GM18519 (cell line): ENCODE measurements around the gene FAM181A.

ENCODE experiments used
- ATAC-seq: cut with Tn5 transposase; IDR thresholded peaks from one replicate; pipeline ENCODE4 v1.9.1; 2021; ENCODE audit warnings: mild to moderate bottlenecking, moderate library complexity; ENCODE audit not compliant: unreplicated experiment, low FRiP score

Gene FAM181A

DNA sequence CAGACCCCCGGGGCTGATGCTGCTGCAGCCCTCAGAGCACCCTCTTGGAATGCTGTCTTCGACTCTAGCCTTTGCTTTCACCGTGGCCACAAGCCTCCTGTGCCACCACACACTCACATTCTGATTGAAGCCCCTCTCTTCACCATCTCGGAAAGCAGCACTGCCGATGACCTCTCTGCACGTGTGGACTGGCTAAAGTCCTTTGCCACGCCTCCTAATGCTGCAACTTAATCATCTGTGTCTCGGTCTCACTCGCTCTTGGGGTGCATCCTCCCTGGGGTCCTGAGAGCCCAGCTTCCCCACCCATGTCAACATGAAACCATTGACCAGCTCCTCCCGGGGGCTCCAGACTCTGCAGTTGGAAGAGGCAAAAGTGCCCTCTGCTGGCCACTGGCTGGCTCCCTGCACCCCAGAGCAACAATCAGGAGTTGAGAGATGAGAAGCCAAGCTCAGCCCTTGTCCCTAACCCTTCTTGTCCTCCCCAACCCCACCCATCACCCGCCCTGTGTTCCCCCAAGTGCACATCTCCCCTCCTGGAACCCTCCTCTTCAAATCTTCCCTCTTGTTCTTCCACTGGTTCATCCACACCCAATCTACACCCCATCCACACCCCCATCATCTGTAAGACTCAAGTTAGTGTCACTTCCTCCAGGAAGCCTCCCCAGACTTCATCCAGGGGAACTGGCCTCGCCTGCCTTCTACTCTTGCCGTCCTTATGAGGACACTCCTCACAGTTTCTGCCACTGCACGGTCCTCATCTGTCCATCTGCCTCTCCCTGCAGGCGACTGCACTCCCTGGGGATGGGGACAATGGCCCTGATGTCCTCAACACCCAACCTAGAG, 23.6 kb upstream of the FAM181A start:
- no peak for ATAC-seq

DNA sequence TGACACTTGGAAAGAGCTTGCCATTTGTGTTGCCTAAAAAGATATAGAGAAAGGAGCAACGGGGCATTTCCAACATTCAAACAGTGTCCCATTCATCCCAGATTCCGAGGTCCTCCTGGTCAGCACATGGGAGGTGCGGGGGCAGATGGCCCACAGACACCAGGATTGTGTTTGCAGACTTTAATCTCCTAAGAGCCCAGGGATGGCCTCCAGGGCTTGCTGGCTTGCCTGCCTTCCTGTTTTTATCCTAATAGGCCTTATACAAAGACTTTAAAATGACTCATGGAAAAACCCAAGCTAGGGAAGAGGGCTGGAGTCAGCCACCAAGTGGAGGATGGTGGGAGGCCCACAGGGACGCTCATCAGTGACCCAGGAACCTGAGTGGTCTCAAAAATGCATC, 21.5 kb upstream of the FAM181A start:
- ATAC-seq = no peak

DNA sequence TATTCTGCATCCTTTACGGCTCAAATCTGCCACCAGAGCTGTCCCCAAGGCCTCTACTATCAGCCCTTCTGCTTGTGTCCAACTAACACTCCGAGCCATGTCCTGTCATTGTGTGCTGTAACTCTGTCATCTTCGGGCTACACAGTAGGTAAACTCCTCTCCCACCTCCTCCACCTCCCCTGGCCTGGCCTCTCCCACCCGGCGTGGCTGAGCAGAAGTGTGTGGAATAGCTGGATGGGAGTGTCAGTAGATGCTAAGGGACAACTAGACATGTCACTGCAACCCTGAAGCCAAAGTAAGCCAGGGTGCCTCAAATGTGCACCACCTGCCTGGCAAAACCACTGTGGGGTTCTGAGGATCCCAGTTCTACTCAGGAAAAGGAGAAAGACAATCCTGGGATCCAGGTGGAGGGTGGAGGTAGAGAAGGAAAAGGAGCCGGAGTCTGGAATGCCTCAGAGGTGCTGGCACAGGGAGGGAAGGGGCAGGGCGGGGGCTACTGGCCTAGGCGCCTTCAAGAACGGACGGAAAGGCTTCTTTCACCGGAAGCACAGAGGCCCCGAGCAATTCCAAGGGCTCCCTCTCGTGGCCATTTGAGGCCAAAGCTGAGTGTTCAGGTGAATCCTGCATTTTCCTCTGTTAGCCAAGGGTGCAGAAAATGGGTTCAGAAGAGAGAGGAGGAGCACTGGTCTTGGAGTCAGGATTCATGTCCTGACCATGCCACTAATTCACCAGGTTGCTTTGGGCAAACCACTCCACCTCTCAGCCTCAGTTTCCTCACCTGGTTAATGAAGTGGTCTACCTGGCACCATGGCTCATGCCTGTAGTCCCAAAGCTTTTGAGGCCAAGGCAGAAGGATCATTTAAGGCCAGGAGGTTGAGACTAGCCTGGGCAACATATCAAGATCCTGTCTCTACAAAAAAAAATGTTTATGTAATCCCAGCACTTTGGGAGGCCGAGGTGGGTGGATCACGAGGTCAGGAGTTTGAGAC, 20.5 kb upstream of the FAM181A start:
- ATAC-seq = no peak

DNA sequence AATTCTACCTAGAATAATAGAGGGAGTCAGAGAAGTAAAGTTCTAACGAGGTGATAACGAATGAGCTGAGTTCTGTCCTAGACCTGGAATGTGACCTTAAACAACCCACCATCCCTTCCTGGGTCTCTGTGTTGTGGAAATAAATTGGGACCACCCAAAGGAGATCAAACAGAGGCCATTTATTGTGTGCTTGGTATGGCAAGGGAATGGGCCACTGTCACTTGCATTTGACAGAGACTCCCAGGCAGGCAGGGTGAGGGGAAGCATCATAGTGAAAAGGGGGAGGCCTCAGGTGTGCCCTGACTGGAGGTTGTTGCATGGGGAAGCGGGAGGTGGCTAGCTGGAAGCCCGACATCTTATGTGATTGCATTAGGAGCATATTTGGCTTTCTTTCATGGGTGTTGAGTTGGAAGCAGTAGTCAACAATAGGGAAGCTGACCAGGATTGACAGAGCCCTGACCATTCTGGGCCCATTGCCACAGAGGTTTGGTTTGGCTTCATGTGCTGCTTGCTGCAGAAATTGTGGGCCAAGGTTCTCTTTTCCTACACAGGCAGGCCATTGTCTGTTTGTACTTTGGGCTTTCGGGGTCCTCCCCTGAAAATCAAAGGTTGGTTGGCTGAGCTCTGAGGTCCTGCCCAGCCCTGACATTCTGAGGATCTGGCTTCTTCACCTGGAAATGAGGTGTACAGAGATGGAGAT, 17.6 kb upstream of the FAM181A start:
- ATAC-seq = no peak

DNA sequence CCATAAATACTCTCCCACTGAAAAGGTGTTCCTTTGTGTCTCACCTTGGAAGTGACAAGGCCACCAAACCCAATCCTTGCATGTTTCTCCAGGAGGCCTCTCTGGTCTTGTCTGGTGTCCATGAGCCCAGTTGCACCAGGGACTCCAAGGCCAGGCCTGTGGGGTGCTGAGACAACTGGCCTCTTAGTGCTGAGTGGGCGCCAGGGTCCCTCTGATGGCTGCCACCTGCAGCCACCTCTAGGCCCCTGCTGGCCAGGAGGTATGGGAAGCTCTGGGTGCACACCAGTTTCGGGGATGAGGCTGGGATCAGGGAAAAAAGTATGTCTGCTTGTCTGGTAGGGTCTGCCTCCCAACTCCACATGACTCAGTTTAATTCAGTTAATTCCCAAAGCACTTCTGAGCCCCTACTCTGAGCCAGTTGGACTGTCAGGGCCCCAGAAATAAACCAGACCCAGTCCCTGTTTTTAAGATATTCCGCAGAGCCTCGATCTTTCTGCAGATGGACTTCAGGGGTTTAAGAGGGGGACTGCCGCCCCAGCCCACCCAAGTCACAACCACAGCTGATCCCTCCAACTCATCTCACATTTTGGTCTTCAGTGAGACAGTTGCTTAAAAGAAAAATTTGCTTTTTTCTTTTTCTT, 15.0 kb upstream of the FAM181A start:
- no peak for ATAC-seq

DNA sequence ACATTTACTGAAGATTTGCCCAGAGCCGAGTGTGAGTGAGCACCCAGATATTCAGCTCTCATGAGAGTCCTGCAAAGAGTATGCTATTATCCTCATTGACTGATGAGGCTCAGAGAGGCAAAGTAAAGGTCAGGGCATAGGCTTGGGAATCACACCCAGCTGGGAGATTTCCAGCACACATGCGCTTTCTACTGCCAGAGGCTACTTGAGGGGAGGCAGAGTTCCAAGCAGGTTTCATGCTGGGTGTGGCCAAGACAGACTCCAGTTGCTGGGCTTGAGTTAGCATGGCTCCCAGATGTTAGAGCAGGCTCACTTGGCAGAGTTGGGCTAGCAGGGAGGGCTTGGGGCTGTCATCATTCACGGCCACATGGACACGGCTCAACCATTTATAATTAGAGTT, 14.4 kb upstream of the FAM181A start:
- no peak for ATAC-seq

DNA sequence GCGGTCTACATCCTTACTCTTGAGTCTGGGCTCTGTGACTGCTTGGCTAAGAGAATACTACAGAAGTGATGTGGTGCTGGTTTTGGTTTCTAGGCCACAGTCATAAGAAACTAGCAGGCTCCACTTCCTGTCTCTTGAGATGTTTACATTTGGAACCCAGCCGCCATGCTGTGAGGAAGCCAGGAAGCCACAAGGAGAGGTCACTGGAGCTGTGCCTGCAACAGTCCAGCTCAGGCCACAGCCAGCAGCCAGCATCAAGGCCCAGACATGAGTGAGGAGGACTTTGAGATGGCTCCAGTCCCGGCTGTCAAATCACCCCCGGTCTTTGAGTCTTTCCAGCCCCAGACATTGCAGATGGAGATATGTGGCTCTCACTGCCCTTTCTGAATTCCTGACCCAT, 12.9 kb upstream of the FAM181A start:
- ATAC-seq = no peak

DNA sequence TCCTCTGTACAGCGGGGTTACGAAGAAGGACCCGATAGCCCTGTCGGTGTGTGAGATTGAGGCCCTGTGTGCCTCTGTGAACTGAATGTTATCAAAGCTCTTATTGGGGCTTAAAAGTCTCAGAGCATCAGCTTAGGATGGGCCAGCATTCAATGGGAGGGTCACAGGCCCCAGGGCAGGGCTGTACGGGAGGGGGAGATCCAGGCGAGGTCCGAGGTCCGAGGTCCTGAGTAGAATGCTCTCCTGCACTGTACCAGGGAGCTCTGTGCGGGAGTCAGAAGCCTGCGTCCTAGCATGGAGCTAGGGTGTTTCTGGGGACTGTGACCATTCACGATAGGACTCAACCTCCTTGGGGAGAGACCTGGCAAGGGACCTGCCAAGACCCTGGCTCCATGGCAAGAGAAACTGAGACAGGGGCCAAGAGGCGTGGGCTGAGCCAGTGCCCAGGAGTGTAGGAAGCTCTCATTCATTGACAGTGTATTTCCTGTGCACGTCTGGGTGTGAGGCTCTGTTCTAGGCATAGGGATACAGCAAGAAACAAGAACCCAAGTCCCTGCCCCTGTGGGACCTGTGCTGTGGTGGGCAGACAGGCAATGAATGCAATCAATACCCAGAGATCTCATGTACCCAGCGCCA, 12.0 kb upstream of the FAM181A start:
- no peak for ATAC-seq

DNA sequence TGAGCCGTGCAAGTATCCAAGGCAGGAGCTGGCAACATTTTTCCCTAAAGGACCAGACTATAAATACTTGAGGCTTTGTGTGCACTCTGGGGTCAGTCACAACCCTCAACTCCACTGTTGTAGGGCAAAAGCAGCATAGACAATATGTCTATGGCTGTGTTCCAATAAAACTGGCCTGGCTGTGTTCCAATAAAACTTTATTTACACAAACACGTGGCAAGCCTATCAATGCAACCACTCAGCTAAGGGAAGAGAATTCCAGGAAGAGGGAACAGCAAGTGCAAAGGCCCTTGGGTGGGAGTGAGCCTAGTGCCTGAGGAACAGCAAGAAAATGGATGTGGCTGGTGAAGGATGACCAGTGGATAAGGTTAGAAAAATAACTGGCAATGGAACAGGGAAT, 11.3 kb upstream of the FAM181A start:
- ATAC-seq = no peak

DNA sequence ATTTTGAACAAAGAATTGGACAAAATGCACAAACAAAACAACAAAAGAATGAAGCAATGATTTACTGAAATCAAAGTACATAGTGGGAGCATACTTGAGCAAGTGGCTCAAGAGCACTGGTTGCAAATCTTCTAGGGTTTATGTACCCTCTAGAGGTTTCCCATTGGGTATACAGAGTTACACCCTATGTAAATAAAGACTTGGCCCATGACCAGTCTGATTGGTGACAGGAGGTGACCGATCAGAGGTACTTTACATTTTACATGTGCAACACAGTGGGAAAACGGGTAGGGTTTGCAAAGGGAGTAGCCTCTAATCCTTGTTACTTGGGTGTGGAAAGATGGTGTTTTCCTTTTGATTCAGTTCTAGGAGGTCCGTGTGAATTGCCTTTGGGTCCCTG, 10.6 kb upstream of the FAM181A start:
- no peak for ATAC-seq

DNA sequence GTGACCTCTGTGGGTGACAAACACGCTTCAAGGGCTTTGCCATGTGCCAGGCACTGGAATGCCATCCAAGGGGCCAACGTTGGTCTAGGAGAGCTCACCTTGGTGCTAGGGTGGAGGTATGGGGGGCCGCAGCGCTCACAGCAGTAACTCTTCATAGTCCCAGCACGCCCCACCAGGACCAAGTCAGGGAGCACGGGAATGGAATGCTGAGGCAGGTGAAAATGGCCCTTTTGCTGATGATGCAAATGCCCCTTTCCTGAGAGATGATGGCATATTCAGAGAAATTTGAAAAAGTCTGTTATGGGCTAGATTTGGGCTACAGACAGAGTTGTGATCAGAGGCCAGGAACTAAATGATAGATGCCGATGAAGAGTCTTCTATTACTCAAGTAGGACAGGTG, 10.0 kb upstream of the FAM181A start:
- no peak for ATAC-seq

DNA sequence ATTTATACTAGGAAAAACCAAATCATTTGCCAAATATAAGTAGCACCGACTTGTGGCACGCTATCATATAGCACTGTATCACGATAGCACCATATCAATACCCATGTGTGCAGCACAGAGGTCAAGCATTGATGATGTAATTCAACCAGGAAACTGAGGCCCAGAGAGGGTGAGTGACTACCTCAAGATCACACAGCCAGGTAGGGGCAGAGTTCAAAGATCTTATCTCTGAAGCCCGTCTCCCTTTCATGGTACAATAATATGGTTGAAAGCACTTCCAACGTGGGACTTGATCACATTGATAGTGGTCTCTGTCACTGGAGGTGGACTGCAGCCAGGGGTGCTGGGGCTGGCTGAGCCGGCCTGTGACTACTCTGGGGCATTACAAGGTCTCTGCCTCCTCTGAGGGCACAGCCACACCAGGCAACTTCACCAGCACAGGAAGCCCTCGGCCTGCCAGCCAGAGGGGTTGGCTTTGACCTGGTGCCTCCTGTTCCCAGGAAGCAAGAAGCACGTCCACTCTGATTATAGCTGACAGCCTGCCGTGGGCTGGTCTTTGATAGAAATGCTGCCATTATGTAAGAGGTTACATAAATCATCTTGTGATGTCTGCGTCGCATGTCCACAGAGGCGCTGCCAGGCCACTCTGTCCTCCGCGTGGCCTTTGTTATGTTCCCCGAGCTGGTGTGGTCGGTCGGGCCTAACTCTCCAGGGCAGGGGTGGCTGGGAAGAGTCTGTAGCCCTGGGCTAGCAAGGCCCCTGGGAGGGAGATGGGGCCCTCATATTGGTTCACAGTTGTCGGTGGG, 5.9 kb upstream of the FAM181A start:
- no peak for ATAC-seq

DNA sequence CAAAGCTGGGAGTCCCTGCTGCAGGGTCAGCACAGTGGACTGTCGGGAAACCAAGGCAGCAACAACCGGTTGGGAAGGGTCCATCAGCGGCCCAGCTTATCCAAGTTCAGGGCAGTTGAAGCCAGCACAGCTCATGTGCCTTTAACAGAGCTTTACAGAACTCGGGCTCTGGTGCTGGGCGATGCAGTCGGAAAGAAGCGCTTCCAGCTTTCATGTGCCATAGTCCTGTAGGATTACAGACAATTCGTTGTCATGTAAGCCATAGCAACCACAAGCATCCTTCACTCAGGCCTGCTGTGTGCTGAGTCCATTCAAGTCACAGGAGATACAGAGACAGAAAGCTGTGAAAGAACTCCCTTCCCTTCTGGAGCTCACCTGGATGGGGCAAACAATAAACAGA, 3.5 kb upstream of the FAM181A start:
- no peak for ATAC-seq

DNA sequence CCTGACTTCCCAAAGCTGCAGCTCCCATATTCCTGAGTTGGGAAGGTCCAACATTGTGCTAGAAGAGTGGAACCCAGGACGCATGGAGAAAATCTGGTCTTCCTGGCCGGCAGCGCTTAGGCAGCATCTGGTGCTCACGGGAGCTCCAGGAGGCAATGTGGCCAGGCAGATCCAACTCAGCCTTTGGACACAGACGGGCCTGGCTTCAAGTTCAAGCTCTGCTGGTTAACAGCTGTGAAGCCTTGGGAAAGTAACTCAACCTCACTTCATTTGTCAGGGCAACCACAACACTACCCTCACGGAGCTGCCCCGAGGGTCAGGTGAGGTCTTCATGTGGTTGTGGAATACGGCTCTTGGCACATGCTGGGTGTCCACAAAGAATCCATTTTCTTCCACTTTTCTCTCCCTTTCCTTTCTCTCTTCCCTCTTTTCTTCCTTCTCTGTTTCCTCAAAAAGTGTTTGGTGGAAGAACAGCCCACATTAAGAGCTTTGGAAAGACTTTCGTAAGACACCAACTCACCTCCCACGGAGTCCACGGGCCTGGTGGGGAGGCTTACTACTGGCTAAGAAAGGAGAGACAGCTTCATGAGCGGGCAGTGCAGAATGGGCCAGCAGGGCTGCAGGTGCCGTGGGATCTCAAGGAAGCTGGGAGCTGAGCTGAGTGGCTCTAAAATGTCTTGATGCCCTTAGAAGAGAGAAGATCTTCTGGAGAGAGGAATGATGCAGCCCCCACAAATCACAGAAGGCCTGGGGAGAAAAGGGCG, 2.4 kb upstream of the FAM181A start:
- ATAC-seq = no peak

DNA sequence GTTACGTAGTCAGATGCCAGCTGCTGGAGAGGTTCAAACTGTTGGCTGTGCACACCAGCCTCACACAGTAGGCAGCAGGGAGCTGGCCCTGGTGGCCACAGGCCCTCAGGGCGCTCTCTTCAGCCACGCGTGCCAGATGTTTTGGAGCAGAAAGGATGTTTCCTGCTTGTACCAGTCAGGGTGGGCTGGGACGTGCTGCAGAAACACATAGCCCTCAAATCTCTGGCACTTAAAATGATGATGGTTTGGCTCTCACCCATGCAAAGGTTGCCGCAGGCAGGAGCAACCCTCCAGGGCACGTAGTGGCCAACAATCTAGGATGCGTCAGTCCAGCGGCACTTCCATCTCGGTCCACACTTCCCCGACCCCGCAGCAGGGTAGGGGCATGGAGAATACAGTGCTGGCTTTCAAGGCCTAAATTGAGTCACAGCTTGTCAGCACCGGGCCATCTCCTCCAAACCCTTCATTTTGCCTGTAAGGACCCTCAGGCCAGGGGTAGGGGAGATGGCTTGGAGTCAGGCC, 1.7 kb upstream of the FAM181A start:
- ATAC-seq = no peak

DNA sequence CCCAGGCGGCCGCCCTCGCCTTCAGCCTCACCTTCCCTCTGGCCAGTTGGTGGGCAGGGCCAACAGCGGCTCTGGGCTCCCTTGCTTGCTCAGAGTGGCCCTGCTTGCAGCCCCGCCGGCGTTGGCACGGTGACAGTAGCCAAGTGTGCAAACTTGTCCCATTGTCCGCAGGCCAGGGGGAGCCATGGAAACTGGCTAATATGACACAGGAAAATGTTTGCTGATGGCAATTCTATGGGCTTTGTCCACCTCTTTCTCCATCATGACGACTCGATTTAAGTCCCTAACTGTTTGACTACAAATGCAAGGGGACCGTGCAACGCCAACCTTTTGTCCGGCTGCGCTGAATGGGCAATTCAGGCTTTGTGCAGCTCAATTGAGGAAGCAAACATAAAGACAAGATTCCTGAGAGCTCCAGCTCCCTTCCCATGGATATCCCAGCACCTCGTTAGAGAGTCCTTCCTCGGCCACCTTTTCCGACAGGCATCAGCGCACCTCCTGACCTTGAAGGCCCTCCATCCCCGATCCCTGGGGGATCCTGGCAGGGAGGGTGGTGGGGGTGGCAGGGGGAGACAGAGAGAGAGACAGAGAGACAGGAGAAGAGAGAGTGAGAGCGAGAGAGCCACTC, 785 bp upstream of the FAM181A start:
- no peak for ATAC-seq

DNA sequence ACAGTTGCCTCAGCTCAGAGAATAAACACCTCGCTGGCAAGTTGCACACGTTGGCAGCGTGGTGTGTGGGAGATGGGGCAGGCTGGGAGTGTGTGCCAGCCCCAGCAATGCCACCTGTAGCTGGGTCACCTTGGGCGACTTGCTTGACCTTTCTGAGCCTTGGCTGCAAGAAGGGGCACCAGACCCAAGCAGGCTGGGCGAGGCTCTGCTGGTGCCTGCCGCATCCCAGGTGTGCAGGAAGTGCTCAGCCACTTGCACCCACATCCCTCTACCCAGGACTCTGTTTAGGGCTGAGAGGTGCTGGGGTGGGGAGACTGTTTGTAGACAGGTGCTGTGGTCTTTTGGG, 629 bp downstream of the FAM181A start:
- ATAC-seq = no peak
